ENCODE results near the gene RGCC.

DNA sequence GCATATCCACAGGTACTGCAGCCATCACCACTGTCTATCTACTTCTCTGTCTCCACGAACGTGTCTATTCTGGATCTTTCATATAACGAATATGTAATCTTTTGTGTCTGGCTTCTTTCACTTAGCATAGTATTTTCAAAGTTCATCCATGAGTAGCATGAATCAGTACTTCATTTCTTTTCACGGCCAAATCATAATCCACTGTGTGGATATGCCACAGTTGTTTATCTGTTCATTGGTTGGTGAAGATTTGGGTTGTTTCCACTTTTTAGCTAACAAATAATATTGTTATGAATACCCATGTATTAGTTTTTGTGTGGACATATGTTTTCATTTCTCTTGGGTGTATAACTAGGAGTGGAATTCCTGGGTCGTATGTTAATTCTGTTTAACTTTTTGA is 14.4 kb downstream of the RGCC start:
- TF ChIP-seq HOXA7 (CRISPR knock-in tag; IDR thresholded peaks at IDR 0.05; ENCODE audit: borderline replicate concordance) (no peak), CTCF (tag by site-specific recombination; IDR thresholded peaks at IDR 0.05) (no peak), ZEB2 (tag by site-specific recombination; IDR thresholded peaks at IDR 0.05) (no peak), ZNF544 (tag by site-specific recombination; IDR thresholded peaks at IDR 0.05) (no peak), ZBTB11 (tag by site-specific recombination; conservative IDR thresholded peaks at IDR 0.05; ENCODE audit: low read depth) (no peak), ZNF274 (IDR thresholded peaks at IDR 0.05; ENCODE audit: low read length) (no peak), ZNF274 (tag by site-specific recombination; IDR thresholded peaks at IDR 0.05; ENCODE audit: borderline replicate concordance) (no peak), KLF10 (tag by site-specific recombination; IDR thresholded peaks at IDR 0.05) (no peak), SALL2 (tag by site-specific recombination; IDR thresholded peaks at IDR 0.05; ENCODE audit: borderline replicate concordance) (no peak), ZSCAN30 (tag by site-specific recombination; IDR thresholded peaks at IDR 0.05) (no peak), TCF7L2 (IDR thresholded peaks at IDR 0.05; ENCODE audit: borderline replicate concordance, low read depth, low read length) (no peak), GLI2 (tag by site-specific recombination; IDR thresholded peaks at IDR 0.05; ENCODE audit: borderline replicate concordance, low read depth) (no peak), ZNF223 (tag by site-specific recombination; IDR thresholded peaks at IDR 0.05) (no peak)

Data from HEK293 (cell line).